K562 (cell line): Measurements from ENCODE around the gene IFFO2. TPM values are rescaled to one million over a fixed set of nuclear protein-coding genes. Genes with fewer than 3 reads are reported as not detected.

ENCODE experiments used
- ADNP ChIP-seq: fragments of 200-800 bp; sonication (Bioruptor generic); IDR thresholded peaks from 2 replicates; pipeline ENCODE4 v1.6.1; 2016; ENCODE audit warnings: missing genetic modification characterization, missing compliant biosample characterization
- CTBP1 ChIP-seq: fragments of 450-650 bp; IDR thresholded peaks from 2 replicates; pipeline ENCODE4 v1.6.1; 2016; ENCODE audit warnings: borderline replicate concordance
- CUX1 ChIP-seq: fragments of 200-800 bp; sonication (Bioruptor generic); IDR thresholded peaks from 2 replicates; pipeline ENCODE4 v1.6.1; 2016; ENCODE audit warnings: missing genetic modification characterization, missing compliant biosample characterization
- ELF4 ChIP-seq: fragments of 450-650 bp; formaldehyde crosslinking; IDR thresholded peaks from 2 replicates; pipeline ENCODE4 v1.4.0; 2022; ENCODE audit warnings: missing genetic modification characterization
- GTF2B ChIP-seq: IDR thresholded peaks from 2 replicates; pipeline ENCODE4 v1.6.1; 2011; ENCODE audit not compliant: insufficient read length; ENCODE audit errors: extremely low read depth
- MXI1 ChIP-seq: IDR thresholded peaks from 2 replicates; pipeline ENCODE4 v1.6.1; 2011; ENCODE audit warnings: low read depth, mild to moderate bottlenecking, improper control_type of control experiment, low read length
- NR2C2 ChIP-seq, 2 experiments: fragments of 200-800 bp in 1 of 2; sonication (Bioruptor generic) in 1 of 2; sonication (generic) in 1 of 2; formaldehyde crosslinking in 1 of 2; IDR thresholded peaks; 2 replicates each; pipeline versions ENCODE4 v1.6.1 to v1.8.0; 2016 to 2022; ENCODE audit warnings: mild to moderate bottlenecking in 1 of 2, missing compliant biosample characterization in 1 of 2, missing genetic modification characterization in 1 of 2, missing genetic modification reagents in 1 of 2
- POLR3A ChIP-seq: IDR thresholded peaks from 2 replicates; pipeline ENCODE4 v1.6.1; 2011; ENCODE audit warnings: borderline replicate concordance, mild to moderate bottlenecking, moderate library complexity; ENCODE audit not compliant: insufficient read length, insufficient read depth; ENCODE audit errors: extremely low read depth
- SMAD1 ChIP-seq: fragments of 150-350 bp; IDR thresholded peaks from 2 replicates; pipeline ENCODE4 v1.6.1; 2014; ENCODE audit warnings: low read length, low read depth; ENCODE audit not compliant: partially characterized antibody
- SRSF1 ChIP-seq: fragments of 200-400 bp; formaldehyde crosslinking; IDR thresholded peaks from 2 replicates; pipeline ENCODE4 v1.6.1; 2017; ENCODE audit warnings: mild to moderate bottlenecking, low read depth, low read length, moderate library complexity
- SRSF7 ChIP-seq: fragments of 200-400 bp; formaldehyde crosslinking; optimal IDR thresholded peaks from 2 replicates; pipeline ENCODE3; 2017; ENCODE audit warnings: mild to moderate bottlenecking, low read depth, low read length
- STAT6 ChIP-seq: sonication (generic); formaldehyde crosslinking; IDR thresholded peaks from 2 replicates; pipeline ENCODE4 v1.8.1; 2023; ENCODE audit warnings: mild to moderate bottlenecking, missing genetic modification reagents
- ZNF175 ChIP-seq: fragments of 200-800 bp; sonication (Bioruptor generic); IDR thresholded peaks from 2 replicates; pipeline ENCODE4 v1.6.1; 2016; ENCODE audit warnings: low read depth, mild to moderate bottlenecking, missing genetic modification characterization, missing compliant biosample characterization
- ZNF239 ChIP-seq: fragments of 250-450 bp; sonication (Bioruptor Pico); IDR thresholded peaks from 2 replicates; pipeline ENCODE4 v1.4.0; 2020; ENCODE audit warnings: mild to moderate bottlenecking
- ZZZ3 ChIP-seq: fragments of 450-650 bp; IDR thresholded peaks from 2 replicates; pipeline ENCODE4 v1.6.1; 2016; ENCODE audit warnings: antibody characterized with exemption, mild to moderate bottlenecking, moderate library complexity
- polyA plus RNA-seq, 8 experiments: library from polyadenylated mRNA; depleted of rRNA in 4 of 8; stranded (reverse) in 5 of 8; unstranded in 3 of 8; fragments of >200 nt; fragmentation: Nextera tagmentation in 2 of 8; fragmentation: Illumina TruSeq in 1 of 8; extraction: Ambion mirVana in 2 of 8; extraction: Trizol in 1 of 8; gene quantifications; 2 replicates each; pipeline versions ENCODE4 v1.2.1 to v1.2.3, GENCODE V29; 2011 to 2014; ENCODE audit warnings: inconsistent platforms in 1 of 8, missing spikeins in 1 of 8
- total RNA-seq, 7 experiments: library from RNA; depleted of rRNA in 6 of 7; stranded (reverse); fragments of >200 nt in 6 of 7; fragmentation: Illumina TruSeq in 2 of 7; extraction: Trizol in 2 of 7; gene quantifications; 2 replicates each; pipeline versions ENCODE4 v1.2.1 to v1.2.3, GENCODE V29; 2011 to 2021; ENCODE audit warnings: low replicate concordance in 1 of 7
- TF ChIP-seq, protein P1 (sequence below): fragments of 250-450 bp; sonication (Bioruptor Pico); IDR thresholded peaks from 2 replicates; pipeline ENCODE4 v1.4.0; 2020

IFFO2 gene
- total and polyA plus RNA-seq, 9 of the 15 experiments (the other 6 are each of a cell fraction or from before 2014, with no cell fraction given), result 0.15 to 1.0 (median 0.44) TPM; not detected in 2

- peak; percentile 39; the same call in 1 of the 2 replicates for TF ChIP-seq CUX1 (CRISPR knock-in tag)
- 0 out of 2 replicates have a peak, but pooled peaks have one; percentile 27 for TF ChIP-seq MXI1
- TF ChIP-seq NR2C2 (CRISPR knock-in tag; IDR thresholded peaks at IDR 0.05), result no peak
- TF ChIP-seq NR2C2 (tag; IDR thresholded peaks at IDR 0.05), result peak; percentile 69; the same call in 1 of the 2 replicates
- TF ChIP-seq ZNF239, result no peak
- TF ChIP-seq CTBP1, result peak; percentile 75; the same call in 1 of the 2 replicates
- no peak for TF ChIP-seq POLR3A
- TF ChIP-seq SMAD1, result no peak
- no peak for TF ChIP-seq SRSF1
- TF ChIP-seq SRSF7, result no peak
- TF ChIP-seq ZZZ3, result no peak
- no peak for TF ChIP-seq ELF4 (CRISPR knock-in tag)
- no peak for TF ChIP-seq GTF2B
- peak; percentile 80 for TF ChIP-seq ZNF175
- no peak for TF ChIP-seq ADNP (tag)
- TF ChIP-seq, protein P1, sequence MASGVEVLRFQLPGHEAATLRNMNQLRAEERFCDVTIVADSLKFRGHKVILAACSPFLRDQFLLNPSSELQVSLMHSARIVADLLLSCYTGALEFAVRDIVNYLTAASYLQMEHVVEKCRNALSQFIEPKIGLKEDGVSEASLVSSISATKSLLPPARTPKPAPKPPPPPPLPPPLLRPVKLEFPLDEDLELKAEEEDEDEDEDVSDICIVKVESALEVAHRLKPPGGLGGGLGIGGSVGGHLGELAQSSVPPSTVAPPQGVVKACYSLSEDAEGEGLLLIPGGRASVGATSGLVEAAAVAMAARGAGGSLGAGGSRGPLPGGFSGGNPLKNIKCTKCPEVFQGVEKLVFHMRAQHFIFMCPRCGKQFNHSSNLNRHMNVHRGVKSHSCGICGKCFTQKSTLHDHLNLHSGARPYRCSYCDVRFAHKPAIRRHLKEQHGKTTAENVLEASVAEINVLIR (CRISPR knock-in tag), result no peak
- 0 out of 2 replicates have a peak, but pooled peaks have one; percentile 34 for TF ChIP-seq STAT6 (CRISPR knock-in tag)
Measured at GRCh38 chr1:18907021-18907916, 49.2 kb downstream of the IFFO2 start (continued).
